C4-2B (cell line): Measurements from ENCODE around the gene MRFAP1L1.

Experiments used
- CTCF ChIP-seq: fragments of 450-650 bp; conservative IDR thresholded peaks from 2 replicates; pipeline ENCODE4 v1.5.1; 2017; ENCODE audit warnings: mild to moderate bottlenecking
- ZFX ChIP-seq: fragments of 450-650 bp; IDR thresholded peaks from 2 replicates; pipeline ENCODE4 v1.6.1; 2017

GRCh38 chr4:6740347-6740746 is 30.7 kb upstream of the MRFAP1L1 start:
- TF ChIP-seq CTCF (no peak), ZFX (no peak)
